Measurements from ENCODE around the gene RIN3. TPM values are rescaled to one million over a fixed set of nuclear protein-coding genes. Genes with fewer than 3 reads are reported as not detected.

Gene RIN3
- total RNA-seq, 4 donors from 2014 or later, result 6.2 to 29.8 (median 12.2) TPM

DNA sequence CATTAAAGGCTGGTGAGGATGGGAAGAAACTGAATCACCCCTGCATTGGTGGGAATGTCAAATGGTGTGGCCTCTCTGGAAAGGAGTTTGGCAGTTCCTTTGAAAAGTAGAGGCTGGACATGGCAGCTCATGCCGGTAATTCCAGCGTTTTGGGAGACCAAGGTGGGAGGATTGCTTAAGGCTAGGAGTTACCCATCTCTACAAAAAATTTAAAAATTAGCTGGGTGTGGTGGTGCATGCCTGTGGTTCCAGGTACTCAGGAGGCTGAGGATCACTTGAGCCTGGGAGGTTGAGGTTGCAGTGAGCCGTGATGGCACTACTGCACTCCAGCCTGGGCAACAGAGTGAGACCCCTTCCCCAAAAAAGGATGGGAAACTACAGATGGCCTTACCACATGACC lies 93.7 kb downstream of the RIN3 start:
- Histone ChIP-seq H3K9me3 (no peaks in the 10 kb centered on the region), H3K4me1 (no peaks in the 10 kb centered on the region), H3K4me3 (no peak overlapping the region), H3K27ac (no peak overlapping the region), H3K36me3 (no peaks in the 10 kb centered on the region), H3K27me3 (no peaks in the 10 kb centered on the region)
- DNase-seq, result no peak
- intact Hi-C loops (cut with DNase I; ENCODE audit: low total_unique reads), result no loop called here
- TF ChIP-seq POLR2A (IDR thresholded peaks at IDR 0.05), result no peak
- TF ChIP-seq, protein P1, sequence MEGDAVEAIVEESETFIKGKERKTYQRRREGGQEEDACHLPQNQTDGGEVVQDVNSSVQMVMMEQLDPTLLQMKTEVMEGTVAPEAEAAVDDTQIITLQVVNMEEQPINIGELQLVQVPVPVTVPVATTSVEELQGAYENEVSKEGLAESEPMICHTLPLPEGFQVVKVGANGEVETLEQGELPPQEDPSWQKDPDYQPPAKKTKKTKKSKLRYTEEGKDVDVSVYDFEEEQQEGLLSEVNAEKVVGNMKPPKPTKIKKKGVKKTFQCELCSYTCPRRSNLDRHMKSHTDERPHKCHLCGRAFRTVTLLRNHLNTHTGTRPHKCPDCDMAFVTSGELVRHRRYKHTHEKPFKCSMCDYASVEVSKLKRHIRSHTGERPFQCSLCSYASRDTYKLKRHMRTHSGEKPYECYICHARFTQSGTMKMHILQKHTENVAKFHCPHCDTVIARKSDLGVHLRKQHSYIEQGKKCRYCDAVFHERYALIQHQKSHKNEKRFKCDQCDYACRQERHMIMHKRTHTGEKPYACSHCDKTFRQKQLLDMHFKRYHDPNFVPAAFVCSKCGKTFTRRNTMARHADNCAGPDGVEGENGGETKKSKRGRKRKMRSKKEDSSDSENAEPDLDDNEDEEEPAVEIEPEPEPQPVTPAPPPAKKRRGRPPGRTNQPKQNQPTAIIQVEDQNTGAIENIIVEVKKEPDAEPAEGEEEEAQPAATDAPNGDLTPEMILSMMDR (IDR thresholded peaks at IDR 0.05), result no peak

DNA sequence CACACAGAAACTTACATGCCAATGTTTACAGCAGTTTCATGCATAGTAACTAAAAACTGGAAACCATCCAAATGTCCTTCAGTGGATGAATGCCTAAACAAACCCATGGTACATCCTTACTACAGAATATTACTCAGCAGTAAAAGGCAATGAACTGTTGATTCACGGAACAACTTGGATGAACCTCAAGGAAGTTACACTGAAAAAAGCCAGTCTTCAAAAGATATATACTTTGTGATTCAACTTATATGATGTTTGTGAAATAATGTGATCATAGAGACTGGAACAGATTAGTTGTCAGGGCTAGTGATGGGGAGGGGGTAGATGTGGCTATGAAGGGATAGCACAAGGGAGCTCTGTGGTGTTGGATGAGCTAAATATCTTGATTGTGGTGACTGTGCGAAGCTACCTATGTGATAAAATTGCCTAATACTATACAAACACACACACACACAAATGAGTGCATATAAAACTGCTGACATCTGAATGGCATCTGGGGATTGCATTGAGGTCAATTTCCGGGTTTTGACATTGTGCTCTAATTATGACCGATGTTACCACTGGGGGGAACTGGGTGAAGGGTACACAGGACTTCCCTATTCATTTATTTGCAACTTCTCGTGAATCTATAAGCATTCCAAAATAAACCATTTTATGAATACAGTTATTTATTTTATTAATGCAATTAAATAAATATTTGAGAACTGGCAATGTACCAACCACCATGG lies 94.3 kb downstream of the RIN3 start:
- TF ChIP-seq, protein P1 (IDR thresholded peaks at IDR 0.05), result no peak
- no peak for TF ChIP-seq POLR2A (IDR thresholded peaks at IDR 0.05)
- no peak for DNase-seq
- Histone ChIP-seq H3K27me3 (no peaks in the 10 kb centered on the region), H3K27ac (no peak overlapping the region), H3K4me1 (no peaks in the 10 kb centered on the region), H3K9me3 (no peaks in the 10 kb centered on the region), H3K4me3 (no peak overlapping the region), H3K36me3 (no peaks in the 10 kb centered on the region)
- intact Hi-C loops (cut with DNase I; ENCODE audit: low total_unique reads), result no loop called here

DNA sequence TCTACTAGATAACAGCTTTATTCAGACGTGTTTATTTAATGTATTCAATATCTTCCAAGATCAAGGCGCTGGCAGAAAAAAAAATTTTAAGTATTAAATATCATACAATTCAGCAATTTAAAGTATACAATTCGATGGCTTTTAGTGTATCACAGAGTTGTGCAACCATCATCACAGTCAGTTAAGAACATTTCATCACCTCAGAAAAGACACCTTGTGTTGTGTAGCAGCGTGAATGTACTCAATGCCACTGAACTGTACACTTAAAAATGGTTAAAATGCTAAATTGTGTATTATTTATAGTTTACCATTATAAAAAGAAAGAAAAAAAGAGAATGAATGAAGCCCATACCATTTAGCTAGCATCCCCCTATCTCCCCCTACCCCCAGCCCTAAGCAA lies 96.4 kb downstream of the RIN3 start:
- H3K4me3 ChIP-seq, result no peak overlapping the region

DNA sequence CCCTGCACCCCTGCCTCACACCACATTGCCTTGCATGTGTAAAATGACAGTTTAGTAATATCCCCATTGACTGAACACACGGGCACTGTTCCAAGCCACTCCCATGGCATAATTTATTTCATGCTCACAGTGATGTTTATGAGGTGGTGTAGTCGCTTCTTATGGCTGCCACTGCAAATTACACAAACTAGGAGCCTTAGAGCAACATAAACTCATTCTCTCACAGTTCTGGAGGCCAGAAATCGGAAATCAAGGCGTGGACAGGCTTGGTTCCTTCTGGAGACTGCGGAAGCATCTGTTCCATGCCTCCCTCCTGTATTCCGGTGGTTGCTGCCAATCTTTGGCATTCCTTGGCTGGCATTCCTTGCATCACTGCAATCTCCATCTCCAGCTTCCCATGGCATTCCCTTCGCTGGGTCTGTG lies 97.3 kb downstream of the RIN3 start:
- no peaks in the 10 kb centered on the region for H3K36me3 ChIP-seq
- H3K9me3 ChIP-seq, result no peaks in the 10 kb centered on the region
- no peak for DNase-seq
- TF ChIP-seq, protein P1 (IDR thresholded peaks at IDR 0.05), result no peak
- no peak for TF ChIP-seq POLR2A (IDR thresholded peaks at IDR 0.05)
- intact Hi-C loops (cut with DNase I; ENCODE audit: low total_unique reads), result no loop called here
- no peak overlapping the region for H3K4me3 ChIP-seq
- no peak overlapping the region for H3K27ac ChIP-seq
- H3K27me3 ChIP-seq, result no peaks in the 10 kb centered on the region
- H3K4me1 ChIP-seq, result no peaks in the 10 kb centered on the region

More for the DNA sequence above, 96.4 kb downstream of the RIN3 start:
- H3K27ac ChIP-seq, result no peak overlapping the region
- H3K4me1 ChIP-seq, result no peaks in the 10 kb centered on the region
- no peaks in the 10 kb centered on the region for H3K9me3 ChIP-seq
- no peaks in the 10 kb centered on the region for H3K27me3 ChIP-seq
- TF ChIP-seq POLR2A (IDR thresholded peaks at IDR 0.05), result no peak
- TF ChIP-seq, protein P1 (IDR thresholded peaks at IDR 0.05), result no peak
- DNase-seq, result no peak
- intact Hi-C loops (cut with DNase I; ENCODE audit: low total_unique reads), result no loop called here
- no peaks in the 10 kb centered on the region for H3K36me3 ChIP-seq

DNA sequence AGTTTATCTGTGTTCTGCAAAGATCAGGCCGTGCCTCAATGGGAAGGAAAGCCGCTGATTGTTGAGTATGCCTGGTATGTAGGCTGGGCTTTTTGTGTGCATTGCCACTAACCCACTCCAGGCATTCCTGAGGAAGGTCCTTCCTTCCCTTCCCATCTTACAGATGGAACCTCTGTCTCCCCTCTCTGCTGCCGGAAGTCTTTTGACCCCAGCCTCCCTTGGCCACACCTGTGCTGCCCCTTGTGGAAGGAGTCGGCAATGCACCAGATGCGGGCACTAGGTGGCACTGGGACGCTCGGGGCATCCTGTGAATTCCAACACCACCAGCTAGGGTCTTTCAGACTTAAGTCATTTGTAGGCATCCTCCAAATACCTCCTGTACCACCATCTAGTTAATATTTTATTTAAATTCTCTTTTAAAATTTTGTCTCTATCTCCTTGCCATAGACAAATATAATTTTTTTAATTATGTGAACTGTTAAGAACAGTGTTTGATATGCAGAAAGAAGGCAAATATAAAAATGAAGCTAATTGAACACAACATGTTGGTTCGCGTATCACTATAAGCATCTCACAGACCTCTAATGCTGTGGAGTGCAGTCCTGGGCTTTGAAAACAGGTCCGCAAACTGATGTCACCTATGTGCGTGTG lies 99.6 kb downstream of the RIN3 start:
- Histone ChIP-seq H3K27me3 (no peaks in the 10 kb centered on the region), H3K27ac (no peak overlapping the region), H3K4me3 (no peak overlapping the region), H3K4me1 (no peaks in the 10 kb centered on the region), H3K9me3 (no peaks in the 10 kb centered on the region), H3K36me3 (no peaks in the 10 kb centered on the region)
- no peak for DNase-seq
- TF ChIP-seq, protein P1 (IDR thresholded peaks at IDR 0.05), result peak in 3 of 4 experiments; percentile 26 to 52 (median 40)
- TF ChIP-seq POLR2A (IDR thresholded peaks at IDR 0.05), result no peak
- intact Hi-C loops (cut with DNase I; ENCODE audit: low total_unique reads), result no loop called here
